HG03469 (cell line): ENCODE results near the gene SLC22A13.
"Not testable (repeated sequence)": the region's sequence is repeated elsewhere in the genome, so short reads cannot be mapped to it uniquely, and the experiment has no call there.

Experiments used
- ATAC-seq: cut with Tn5 transposase; IDR thresholded peaks from one replicate; pipeline ENCODE4 v1.9.1; 2021; ENCODE audit warnings: mild to moderate bottlenecking, moderate library complexity, moderate number of reproducible peaks; ENCODE audit not compliant: unreplicated experiment

Gene SLC22A13

GRCh38 chr3:38260474-38260873, 5.1 kb upstream of the SLC22A13 start:
- no peak for ATAC-seq

- ATAC-seq = no peak
These were observed 1.2 kb upstream of the SLC22A13 start for GRCh38 chr3:38264353-38264771.

- no peak for ATAC-seq
These were observed 833 bp upstream of the SLC22A13 start for GRCh38 chr3:38264779-38265178.

- no peak for ATAC-seq
These were observed 1.2 kb downstream of the SLC22A13 start for GRCh38 chr3:38266810-38267209.

GRCh38 chr3:38267662-38268061, 2.0 kb downstream of the SLC22A13 start:
- no peak for ATAC-seq

GRCh38 chr3:38268087-38268486, 2.5 kb downstream of the SLC22A13 start:
- ATAC-seq = no peak

GRCh38 chr3:38268522-38268921, 2.9 kb downstream of the SLC22A13 start:
- no peak for ATAC-seq

GRCh38 chr3:38270606-38271005, 5.0 kb downstream of the SLC22A13 start:
- ATAC-seq = no peak

GRCh38 chr3:38271553-38271952, 5.9 kb downstream of the SLC22A13 start:
- ATAC-seq = no peak

GRCh38 chr3:38274864-38275649, 9.4 kb downstream of the SLC22A13 start:
- no peak for ATAC-seq

- ATAC-seq = no peak
These were observed 10.0 kb downstream of the SLC22A13 start for GRCh38 chr3:38275658-38276057.

- ATAC-seq = no peak
These were observed 10.7 kb downstream of the SLC22A13 start for GRCh38 chr3:38276081-38276916.

GRCh38 chr3:38276917-38277630, 11.5 kb downstream of the SLC22A13 start:
- no peak for ATAC-seq

- ATAC-seq = no peak
These were observed 13.2 kb downstream of the SLC22A13 start for GRCh38 chr3:38278841-38279240.

GRCh38 chr3:38281895-38282686, 16.5 kb downstream of the SLC22A13 start, which contains the start of gene SLC22A14:
SLC22A14 (plus strand) TSS chr3:38282294; CDS start chr3:38306027, 23,733 bp downstream.
- ATAC-seq = no peak

- ATAC-seq = no peak
These were observed 18.5 kb downstream of the SLC22A13 start for GRCh38 chr3:38283810-38284755.

- ATAC-seq = no peak
These were observed 19.1 kb downstream of the SLC22A13 start for GRCh38 chr3:38284756-38285150.

- not testable (repeated sequence) for ATAC-seq
These were observed 23.9 kb downstream of the SLC22A13 start for GRCh38 chr3:38289286-38290217.
